Measurements from ENCODE around the gene NOSIP.

- no peak for TF ChIP-seq POLR2A (IDR thresholded peaks at IDR 0.05)
- no peak for TF ChIP-seq CTCF (IDR thresholded peaks at IDR 0.05)
Observed at GRCh38 chr19:49624967-49625910, 44.9 kb upstream of the NOSIP start.

Data from right lobe of liver (tissue), 4 donors.